ENCODE results near the gene CES2.

Gene CES2

GRCh38 chr16:66916518-66916917 is 18.8 kb upstream of the CES2 start:
- Histone ChIP-seq H3K4me3 (ENCODE audit: low read length) (no peak overlapping the region), H2AFZ (ENCODE audit: low read length) (no peak overlapping the region), H4K20me1 (ENCODE audit: insufficient read depth, low read length) (no peaks in the 10 kb centered on the region), H3K4me2 (ENCODE audit: low read depth, low read length) (no peak overlapping the region), H3K79me2 (ENCODE audit: low read length) (no peaks in the 10 kb centered on the region), H3K27ac (ENCODE audit: low read length) (no peak overlapping the region), H3K9me2 (replicated peaks; ENCODE audit: insufficient read depth, low read length) (no peaks in the 10 kb centered on the region), H3K27me3 (replicated peaks; ENCODE audit: insufficient read depth, low read length) (peaks cover 64% of the 10 kb centered on the region), H3K4me1 (ENCODE audit: low read length) (no peaks in the 10 kb centered on the region), H3K9me3 (replicated peaks; ENCODE audit: insufficient read depth, low read length) (no peaks in the 10 kb centered on the region), H3F3A (ENCODE audit: insufficient read depth, low read length) (no peaks in the 10 kb centered on the region), H3K36me3 (replicated peaks; ENCODE audit: insufficient read depth, low read length) (no peaks in the 10 kb centered on the region), H3K9ac (ENCODE audit: low read length) (no peak overlapping the region)
- TF ChIP-seq EZH2phosphoT487 (IDR thresholded peaks at IDR 0.05; ENCODE audit: low read length) (no peak), EZH2 (optimal IDR thresholded peaks at IDR 0.05; ENCODE audit: low read depth, low read length) (no peak), CTCF (IDR thresholded peaks at IDR 0.05; ENCODE audit: low read length) (no peak)
- no peak for DNase-seq

GRCh38 chr16:66917741-66918140 is 17.6 kb upstream of the CES2 start:
- no peak overlapping the region for H3K9ac ChIP-seq (ENCODE audit: low read length)
- H3K9me3 ChIP-seq (replicated peaks; ENCODE audit: insufficient read depth, low read length) = no peaks in the 10 kb centered on the region
- no peak overlapping the region for H3K4me2 ChIP-seq (ENCODE audit: low read depth, low read length)
- no peak overlapping the region for H3K27ac ChIP-seq (ENCODE audit: low read length)
- H3K27me3 ChIP-seq (replicated peaks; ENCODE audit: insufficient read depth, low read length) = peaks cover 73% of the 10 kb centered on the region
- H3K4me3 ChIP-seq (ENCODE audit: low read length) = no peak overlapping the region
- H3F3A ChIP-seq (ENCODE audit: insufficient read depth, low read length) = no peaks in the 10 kb centered on the region
- TF ChIP-seq CTCF (IDR thresholded peaks at IDR 0.05; ENCODE audit: low read length) (no peak), EZH2 (optimal IDR thresholded peaks at IDR 0.05; ENCODE audit: low read depth, low read length) (no peak), EZH2phosphoT487 (IDR thresholded peaks at IDR 0.05; ENCODE audit: low read length) (no peak)
- no peak overlapping the region for H2AFZ ChIP-seq (ENCODE audit: low read length)
- no peaks in the 10 kb centered on the region for H3K9me2 ChIP-seq (replicated peaks; ENCODE audit: insufficient read depth, low read length)
- no peaks in the 10 kb centered on the region for H4K20me1 ChIP-seq (ENCODE audit: insufficient read depth, low read length)
- no peaks in the 10 kb centered on the region for H3K36me3 ChIP-seq (replicated peaks; ENCODE audit: insufficient read depth, low read length)
- no peak for DNase-seq
- H3K79me2 ChIP-seq (ENCODE audit: low read length) = no peaks in the 10 kb centered on the region
- H3K4me1 ChIP-seq (ENCODE audit: low read length) = no peaks in the 10 kb centered on the region

GRCh38 chr16:66918355-66918754 is 17.0 kb upstream of the CES2 start:
- no peak for TF ChIP-seq EZH2 (optimal IDR thresholded peaks at IDR 0.05; ENCODE audit: low read depth, low read length)
- no peak for TF ChIP-seq CTCF (IDR thresholded peaks at IDR 0.05; ENCODE audit: low read length)
- no peak for TF ChIP-seq EZH2phosphoT487 (IDR thresholded peaks at IDR 0.05; ENCODE audit: low read length)
- no peak overlapping the region for H3K4me3 ChIP-seq (ENCODE audit: low read length)
- no peaks in the 10 kb centered on the region for H3F3A ChIP-seq (ENCODE audit: insufficient read depth, low read length)
- H3K79me2 ChIP-seq (ENCODE audit: low read length) = no peaks in the 10 kb centered on the region
- H3K36me3 ChIP-seq (replicated peaks; ENCODE audit: insufficient read depth, low read length) = no peaks in the 10 kb centered on the region
- DNase-seq = no peak
- no peak overlapping the region for H2AFZ ChIP-seq (ENCODE audit: low read length)
- H3K9me2 ChIP-seq (replicated peaks; ENCODE audit: insufficient read depth, low read length) = no peaks in the 10 kb centered on the region
- H3K4me2 ChIP-seq (ENCODE audit: low read depth, low read length) = no peak overlapping the region
- no peaks in the 10 kb centered on the region for H3K9me3 ChIP-seq (replicated peaks; ENCODE audit: insufficient read depth, low read length)
- no peak overlapping the region for H3K27ac ChIP-seq (ENCODE audit: low read length)
- no peaks in the 10 kb centered on the region for H4K20me1 ChIP-seq (ENCODE audit: insufficient read depth, low read length)
- H3K27me3 ChIP-seq (replicated peaks; ENCODE audit: insufficient read depth, low read length) = peaks cover 78% of the 10 kb centered on the region
- no peak overlapping the region for H3K9ac ChIP-seq (ENCODE audit: low read length)
- H3K4me1 ChIP-seq (ENCODE audit: low read length) = no peaks in the 10 kb centered on the region

Data from MM.1S (cell line).